SKM-1 (cell line): ENCODE results near the gene KRTAP5-6.
"Not testable (repeated sequence)": the region's sequence is repeated elsewhere in the genome, so short reads cannot be mapped to it uniquely, and the experiment has no call there.

Source experiments
- DNase-seq: peaks from one replicate; lab custom pipeline; 2025; ENCODE audit not compliant: unreplicated experiment; lab: John Stamatoyannopoulos, UW

The KRTAP5-6 gene

DNA sequence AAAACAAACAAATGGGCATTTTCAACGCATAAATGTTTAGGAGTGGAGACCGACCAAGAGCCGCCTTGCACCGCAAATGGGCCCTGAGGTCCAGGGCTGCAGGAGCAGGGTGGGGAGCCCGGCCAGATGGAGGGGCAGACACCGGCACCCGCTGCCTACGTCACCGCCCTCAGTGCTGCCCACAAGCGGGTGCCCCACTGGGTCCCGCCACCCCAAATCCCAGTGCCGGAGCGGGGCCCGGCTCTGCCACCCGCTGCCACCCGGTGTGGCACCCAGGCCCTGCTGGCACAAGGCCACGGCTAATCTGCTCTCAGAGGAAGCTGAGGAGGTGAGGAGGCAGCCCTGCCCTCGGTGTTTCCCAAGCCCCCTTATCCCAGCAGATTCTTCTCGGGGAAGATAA, 13.8 kb upstream of the KRTAP5-6 start:
- not testable (repeated sequence) for DNase-seq

DNA sequence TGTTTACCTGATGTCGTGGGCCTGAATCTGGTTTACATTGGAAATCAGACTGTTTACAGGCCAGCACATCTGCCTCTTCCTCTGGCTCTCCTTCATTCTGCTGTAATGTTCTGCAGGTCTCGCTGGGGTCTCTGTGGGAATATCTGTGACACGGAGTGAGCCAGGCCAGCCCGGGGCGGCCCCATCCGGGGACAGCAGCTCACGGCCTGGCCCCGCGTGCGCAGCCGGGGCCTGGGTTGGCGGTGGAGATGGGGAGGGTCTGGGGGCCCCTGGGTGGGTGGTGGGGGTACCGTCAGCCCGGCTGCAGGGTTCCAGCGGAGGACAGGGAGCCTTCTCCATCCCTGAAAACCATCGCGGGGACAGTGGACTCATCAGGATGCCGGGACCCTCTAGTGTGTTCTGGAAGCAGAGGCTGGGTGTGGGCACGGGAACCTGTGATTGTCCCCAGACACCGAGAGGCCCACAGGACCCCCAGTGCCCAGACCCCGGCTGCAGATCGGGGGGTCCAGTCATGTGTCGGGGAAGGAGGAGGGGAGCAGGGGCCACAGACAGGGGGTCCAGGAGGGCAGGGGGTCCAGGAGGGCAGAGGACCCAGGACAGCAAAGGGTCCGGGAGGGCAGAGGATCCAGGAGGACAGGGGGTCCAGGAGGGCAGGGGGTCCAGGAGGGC, 13.0 kb upstream of the KRTAP5-6 start:
- not testable (repeated sequence) for DNase-seq

GRCh38 chr11:1684886-1685874, 11.8 kb upstream of the KRTAP5-6 start:
- DNase-seq = not testable (repeated sequence)

GRCh38 chr11:1686220-1686619, 10.8 kb upstream of the KRTAP5-6 start:
- DNase-seq = not testable (repeated sequence)

DNA sequence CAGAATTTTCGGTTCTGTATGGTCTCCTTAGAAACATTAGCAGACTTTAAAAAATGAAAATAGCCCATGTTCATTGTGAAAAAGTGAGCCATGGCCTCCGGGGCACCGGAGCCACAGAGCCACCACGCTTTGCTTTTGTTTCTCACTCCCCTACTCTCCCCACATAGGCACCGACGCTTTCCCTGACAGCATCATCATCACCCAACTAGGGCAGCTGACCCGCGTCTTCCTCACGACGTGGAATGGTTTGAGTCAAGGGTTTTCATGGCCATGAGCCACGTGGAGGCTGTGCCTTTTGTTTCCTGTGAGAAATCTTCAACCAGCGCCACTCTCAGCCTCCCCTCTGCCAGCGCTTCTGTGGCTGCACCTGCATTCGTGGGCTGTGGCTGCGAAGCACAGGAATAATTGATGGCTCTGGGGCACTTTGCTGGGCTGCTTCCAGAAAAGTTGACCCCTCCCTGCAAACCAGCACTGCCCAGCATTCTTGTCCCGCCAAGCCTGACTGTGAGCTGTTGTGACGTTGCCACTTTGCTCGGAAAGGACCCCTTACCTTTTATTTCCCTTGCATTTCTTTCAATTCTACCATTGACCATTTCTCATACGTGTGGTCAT, 8.6 kb upstream of the KRTAP5-6 start:
- DNase-seq = not testable (repeated sequence)

DNA sequence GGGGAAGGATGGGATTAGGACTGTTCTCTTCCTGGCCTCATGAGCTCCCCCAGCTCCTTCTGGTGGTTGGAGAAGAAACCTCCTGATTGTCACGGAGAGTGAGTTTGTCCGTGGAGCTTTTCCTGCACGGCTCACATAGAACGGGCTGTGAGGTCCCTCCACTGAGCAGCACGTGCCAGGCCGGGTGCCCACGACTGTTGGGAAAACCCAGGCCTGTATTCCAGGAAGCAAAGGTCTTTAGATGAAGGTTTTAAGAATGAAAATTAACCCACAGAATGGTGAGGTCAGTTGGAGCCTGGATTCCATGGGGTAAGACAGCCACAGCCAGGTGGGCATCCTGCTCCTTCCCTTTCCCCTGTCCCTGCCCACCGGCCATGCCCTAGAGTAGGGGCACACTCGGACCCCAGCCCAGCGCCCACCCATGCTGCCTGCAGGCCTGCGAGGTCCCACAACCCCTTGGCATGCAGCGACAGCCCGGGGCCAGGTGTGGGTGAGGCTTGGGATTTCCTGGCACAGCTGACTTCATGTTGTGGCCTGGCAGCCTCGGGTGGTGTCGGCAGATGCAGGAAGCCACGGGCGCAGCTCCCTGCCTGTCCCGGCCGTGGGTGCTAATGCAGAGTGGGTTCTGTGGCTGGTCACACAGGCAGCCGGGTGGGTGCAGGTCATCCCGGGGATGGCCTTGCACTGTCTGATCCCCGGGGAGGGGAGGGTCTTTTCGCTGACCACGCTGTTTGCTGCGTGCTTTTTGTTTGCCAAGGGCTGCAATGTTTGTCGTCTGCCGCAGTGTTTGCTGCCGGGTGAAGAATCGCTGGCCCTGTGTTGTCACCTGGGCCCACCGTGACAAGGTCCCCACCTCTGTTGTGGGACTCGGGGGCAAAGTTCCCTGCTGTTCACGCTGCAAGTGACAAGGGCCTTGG, 7.5 kb upstream of the KRTAP5-6 start:
- DNase-seq = not testable (repeated sequence)

DNA sequence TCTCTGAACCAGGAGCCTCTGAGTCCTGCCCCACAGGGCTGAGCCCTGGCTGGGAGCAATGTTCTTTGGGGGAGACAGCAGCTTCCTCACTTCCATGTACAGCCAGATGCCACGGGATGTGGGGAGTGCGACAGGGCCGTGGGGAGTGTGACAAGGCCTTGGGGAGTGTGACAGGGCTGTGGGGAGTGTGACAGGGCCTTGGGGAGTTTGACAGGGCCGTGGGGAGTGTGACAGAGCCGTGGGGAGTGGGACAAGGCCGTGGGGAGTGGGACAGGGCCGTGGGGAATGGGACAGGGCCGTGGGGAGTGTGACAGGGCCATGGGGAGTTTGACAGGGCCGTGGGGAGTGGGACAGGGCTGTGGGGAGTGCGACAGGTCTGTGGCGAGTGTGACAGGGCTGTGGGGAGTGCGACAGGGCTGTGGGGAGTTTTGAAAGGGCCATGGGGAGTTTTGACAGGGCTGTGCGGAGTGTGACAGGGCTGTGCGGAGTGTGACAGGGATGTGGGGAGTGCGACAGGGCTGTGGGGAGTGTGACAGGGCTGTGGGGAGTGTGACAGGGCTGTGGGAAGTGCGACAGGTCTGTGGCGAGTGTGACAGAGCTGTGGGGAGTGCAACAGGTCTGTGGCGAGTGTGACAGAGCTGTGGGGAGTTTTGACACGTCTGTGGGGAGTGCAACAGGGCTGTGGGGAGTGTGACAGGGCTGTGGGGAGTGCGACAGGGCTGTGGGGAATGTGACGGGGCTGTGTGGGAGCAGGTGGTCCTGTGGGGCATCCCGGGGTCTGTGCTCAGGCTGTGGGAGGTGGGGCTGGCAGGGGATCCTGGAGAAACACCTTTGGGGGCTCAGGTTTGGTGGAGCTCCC, 6.6 kb upstream of the KRTAP5-6 start:
- DNase-seq = no peak

DNA sequence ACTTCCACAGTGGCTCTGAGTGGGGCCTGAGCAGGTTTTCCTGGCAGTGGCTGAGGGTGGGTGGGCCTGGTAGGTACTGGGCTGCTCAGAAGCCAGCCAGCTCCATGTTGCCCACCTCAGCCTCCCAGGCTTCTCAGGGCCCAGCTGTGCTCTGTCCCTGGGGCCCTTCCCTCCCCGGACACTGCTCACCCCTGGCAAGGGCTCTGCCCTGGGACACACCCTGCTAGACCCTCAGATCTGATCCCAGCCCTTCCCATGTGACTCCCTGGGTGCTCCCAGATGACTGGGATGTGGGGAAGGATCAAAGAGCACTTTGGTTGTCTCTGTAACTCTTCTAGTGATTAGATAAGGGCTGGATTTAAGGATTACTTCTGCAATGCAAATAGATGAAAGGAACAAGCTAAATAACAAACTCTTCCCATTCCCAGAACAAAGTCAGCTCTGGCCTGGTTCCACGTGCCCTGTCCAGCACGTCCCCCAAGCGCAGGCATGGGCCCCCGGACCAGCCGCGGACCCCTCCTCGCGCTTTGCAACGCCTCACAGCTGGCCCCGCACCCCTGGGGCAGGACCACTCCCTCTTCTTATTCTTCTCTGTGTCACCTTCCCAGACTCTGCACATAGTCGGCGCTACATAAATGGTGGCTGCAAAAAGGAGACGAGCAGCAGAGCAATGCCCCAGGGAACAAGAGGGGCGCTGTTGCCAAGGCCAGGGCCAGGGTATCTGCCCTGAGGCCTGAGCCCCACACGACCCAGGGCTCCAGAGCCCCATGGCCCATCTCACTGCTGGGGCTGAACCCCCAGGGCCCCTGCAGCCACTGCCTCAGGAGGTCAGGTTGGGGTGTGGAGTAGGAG, 5.7 kb upstream of the KRTAP5-6 start:
- DNase-seq = no peak

GRCh38 chr11:1691878-1692707, 4.9 kb upstream of the KRTAP5-6 start:
- DNase-seq = no peak

- no peak for DNase-seq
Measured at GRCh38 chr11:1692708-1693326, 4.2 kb upstream of the KRTAP5-6 start.

GRCh38 chr11:1693327-1694063, 3.5 kb upstream of the KRTAP5-6 start:
- DNase-seq = peak; percentile 15

- DNase-seq = peak; percentile 43
Measured at GRCh38 chr11:1694064-1694845, 2.7 kb upstream of the KRTAP5-6 start.

- no peak for DNase-seq
Measured at GRCh38 chr11:1694846-1695547, 2.0 kb upstream of the KRTAP5-6 start.

- DNase-seq = no peak
Measured at GRCh38 chr11:1695548-1696108, 1.4 kb upstream of the KRTAP5-6 start.

- no peak for DNase-seq
Measured at GRCh38 chr11:1699771-1700170, 2.8 kb downstream of the KRTAP5-6 start.
